Transverse colon (tissue), 4 donors: ENCODE measurements around the gene ST3GAL3.

Source experiments
- CTCF ChIP-seq, 5 experiments: fragments of 200-600 bp in 3 of 5; fragments of 450-650 bp in 2 of 5; sonication (generic) in 3 of 5; IDR thresholded peaks; 1 replicate in 2 of 5; 2 replicates in 3 of 5; pipeline ENCODE4 v1.5.1; 2016 to 2017; ENCODE audit warnings: antibody characterized with exemption in 5 of 5, inconsistent platforms in 3 of 5, mild to moderate bottlenecking in 2 of 5, moderate library complexity in 1 of 5
- EP300 ChIP-seq: sonication (generic); formaldehyde crosslinking; IDR thresholded peaks from one replicate; pipeline ENCODE4 v1.6.1; 2017; ENCODE audit warnings: antibody characterized with exemption, low read depth
- POLR2A ChIP-seq: fragments of 450-650 bp; IDR thresholded peaks from one replicate; pipeline ENCODE4 v1.6.1; 2016; ENCODE audit warnings: antibody characterized with exemption, mild to moderate bottlenecking, moderate library complexity
- POLR2AphosphoS5 ChIP-seq, 3 donors: sonication (generic); formaldehyde crosslinking; IDR thresholded peaks; one replicate each; pipeline ENCODE4 v1.6.1; 2016; ENCODE audit warnings: antibody characterized with exemption in 3 of 3

- no peak for TF ChIP-seq POLR2AphosphoS5 (IDR thresholded peaks at IDR 0.05)
- TF ChIP-seq CTCF (IDR thresholded peaks at IDR 0.05) = no peak
- TF ChIP-seq POLR2A = no peak
- no peak for TF ChIP-seq EP300
Measured at GRCh38 chr1:43952731-43953346, 245.5 kb downstream of the ST3GAL3 start.
